Activated CD8-positive, alpha-beta memory T cell treated with anti-CD3 and anti-CD28 coated beads, Interleukin-2, amount 10 ng/mL, durations not matched to agents 7 days and 5 days (primary cell): Measurements from ENCODE around the gene RBBP8. TPM values are rescaled to one million over a fixed set of nuclear protein-coding genes. Genes with fewer than 3 reads are reported as not detected.

Experiments
- ATAC-seq: fragments of 150-1000 bp; cut with Tn5 transposase; one replicate; pipeline ENCODE4 v1.10.0; 2021; ENCODE audit warnings: moderate library complexity
- CTCF ChIA-PET: fragments of 350-600 bp; sonication (Branson Sonifier 250); formaldehyde crosslinking; loops from one replicate; lab custom pipeline; 2021; ENCODE audit warnings: antibody characterized with exemption; lab: Charles Lee
- DNase-seq: peaks from one replicate; pipeline ENCODE4 v3.0.0-alpha.2; 2020
- H3K27ac Mint-ChIP-seq: one replicate; pipeline ENCODE4 v1.8.0; 2021; ENCODE audit warnings: mild to moderate bottlenecking, mixed read lengths
- H3K27me3 Mint-ChIP-seq: one replicate; pipeline ENCODE4 v1.8.0; 2021; ENCODE audit warnings: mixed read lengths
- H3K36me3 Mint-ChIP-seq: one replicate; pipeline ENCODE4 v1.8.0; 2021; ENCODE audit warnings: mild to moderate bottlenecking, mixed read lengths
- H3K4me1 Mint-ChIP-seq: one replicate; pipeline ENCODE4 v1.8.0; 2021; ENCODE audit warnings: mixed read lengths
- H3K4me3 Mint-ChIP-seq: one replicate; pipeline ENCODE4 v1.8.0; 2021; ENCODE audit warnings: mild to moderate bottlenecking, moderate library complexity, mixed read lengths
- H3K9me3 Mint-ChIP-seq: one replicate; pipeline ENCODE4 v1.8.0; 2022; ENCODE audit warnings: low read depth, mixed read lengths
- total RNA-seq, 2 experiments: library from RNA; stranded (reverse); gene quantifications; one replicate each; pipeline ENCODE4 v1.2.3, GENCODE V29; 2021

The RBBP8 gene
- total RNA-seq, 2 experiments from 2014 or later = 74.2 to 82.5 TPM

DNA sequence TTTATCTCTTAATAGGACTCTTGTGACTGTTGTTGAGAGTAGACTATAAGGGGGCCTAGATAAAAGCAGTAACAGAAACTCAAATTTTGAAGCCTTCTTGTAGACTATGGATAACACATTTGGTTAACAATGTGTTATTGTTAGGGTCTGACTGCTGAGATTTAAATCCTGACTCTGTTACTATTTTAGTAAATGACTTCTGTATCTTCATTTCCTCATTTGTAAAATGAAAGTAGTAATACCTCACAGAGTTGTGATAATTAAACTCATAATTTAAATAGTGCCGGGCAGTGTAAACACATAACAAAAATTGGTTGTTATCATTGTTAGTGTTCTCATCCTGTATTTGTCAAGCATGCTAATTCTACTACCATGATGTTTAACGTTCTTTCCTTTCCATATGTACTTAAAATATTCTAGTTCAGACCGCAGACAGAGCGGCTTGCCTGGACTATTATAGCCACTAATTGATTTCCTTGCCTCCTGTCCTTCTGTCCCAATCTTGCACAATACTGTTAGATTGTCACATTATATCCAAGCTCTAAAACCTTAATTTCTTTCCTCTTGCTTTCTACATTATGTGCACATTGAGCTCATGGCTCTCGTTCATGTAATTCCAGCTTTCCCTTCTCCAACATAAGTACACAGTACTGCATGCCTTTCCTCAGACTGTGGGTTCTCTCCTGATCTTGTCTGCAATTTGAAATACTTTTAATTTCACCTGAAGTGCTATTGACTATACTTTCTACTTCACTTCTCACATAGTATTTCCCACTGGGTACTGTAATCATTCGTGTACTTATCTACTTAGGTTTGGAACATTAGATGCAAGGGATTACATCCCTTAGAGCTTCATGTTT lies 48.4 kb downstream of the RBBP8 start:
- H3K27me3 Mint-ChIP-seq = no peaks in the 10 kb centered on the region
- CTCF ChIA-PET = interaction anchor here (0.7 to 2.6 kb wide), 6 partner anchors 13 to 183 kb away, joined by 3 to 16 read pairs (median 6); partner anchors contain the start of gene RBBP8
- peaks cover 14% of the 10 kb centered on the region for H3K4me1 Mint-ChIP-seq
- peaks cover 25% of the 10 kb centered on the region for H3K36me3 Mint-ChIP-seq
- H3K9me3 Mint-ChIP-seq = no peaks in the 10 kb centered on the region
- no peak overlapping the region for H3K27ac Mint-ChIP-seq
- no peak for DNase-seq
- H3K4me3 Mint-ChIP-seq = no peak overlapping the region
- no peak for ATAC-seq

DNA sequence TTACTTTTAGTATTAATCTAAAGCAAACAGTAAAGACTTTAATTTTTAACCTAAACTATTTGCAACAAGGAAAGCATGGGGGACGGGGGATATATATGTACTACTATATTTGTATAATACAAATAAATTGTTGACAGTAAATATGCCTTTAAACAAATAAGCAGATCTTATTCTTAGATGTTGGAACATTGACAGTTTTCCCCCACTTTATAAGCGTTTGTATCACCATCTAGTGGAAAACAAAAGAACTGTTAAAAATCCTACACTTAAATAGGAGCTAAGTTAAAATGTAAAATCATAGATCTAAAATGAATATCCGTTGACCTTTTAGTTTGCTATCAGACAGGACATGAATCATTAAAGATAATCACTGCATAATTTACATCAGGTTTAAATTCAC lies 50.0 kb downstream of the RBBP8 start:
- H3K4me1 Mint-ChIP-seq = peaks cover 9% of the 10 kb centered on the region
- peaks cover 25% of the 10 kb centered on the region for H3K36me3 Mint-ChIP-seq
- CTCF ChIA-PET = interaction anchor here (0.6 to 2.6 kb wide), 14 partner anchors 12 to 428 kb away, joined by 3 to 16 read pairs (median 4); partner anchors contain the start of gene RBBP8
- H3K4me3 Mint-ChIP-seq = no peak overlapping the region
- H3K27ac Mint-ChIP-seq = no peak overlapping the region
- H3K27me3 Mint-ChIP-seq = no peaks in the 10 kb centered on the region
- DNase-seq = no peak
- no peaks in the 10 kb centered on the region for H3K9me3 Mint-ChIP-seq
- ATAC-seq = peak; percentile 36

DNA sequence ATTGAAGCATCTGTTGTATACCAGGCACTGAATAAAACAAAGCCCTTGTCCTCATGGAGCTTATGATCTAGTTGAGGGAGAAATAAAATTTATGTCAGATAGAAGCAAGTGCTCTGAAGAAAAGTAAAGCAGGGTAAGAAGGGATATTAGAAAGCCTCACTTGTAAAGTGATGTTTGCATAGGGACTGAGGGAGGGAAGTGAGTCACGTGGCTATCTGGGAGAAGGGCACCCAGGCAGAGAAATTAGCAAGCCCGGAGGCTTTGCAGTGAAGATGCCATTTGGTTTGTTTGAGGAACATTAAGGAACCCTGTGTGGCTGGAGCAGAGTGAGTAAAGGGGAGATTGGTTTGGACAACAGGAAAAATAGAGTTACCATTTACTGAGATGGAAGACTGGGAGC lies 52.1 kb downstream of the RBBP8 start:
- CTCF ChIA-PET = no interaction called here
- no peaks in the 10 kb centered on the region for H3K4me1 Mint-ChIP-seq

DNA sequence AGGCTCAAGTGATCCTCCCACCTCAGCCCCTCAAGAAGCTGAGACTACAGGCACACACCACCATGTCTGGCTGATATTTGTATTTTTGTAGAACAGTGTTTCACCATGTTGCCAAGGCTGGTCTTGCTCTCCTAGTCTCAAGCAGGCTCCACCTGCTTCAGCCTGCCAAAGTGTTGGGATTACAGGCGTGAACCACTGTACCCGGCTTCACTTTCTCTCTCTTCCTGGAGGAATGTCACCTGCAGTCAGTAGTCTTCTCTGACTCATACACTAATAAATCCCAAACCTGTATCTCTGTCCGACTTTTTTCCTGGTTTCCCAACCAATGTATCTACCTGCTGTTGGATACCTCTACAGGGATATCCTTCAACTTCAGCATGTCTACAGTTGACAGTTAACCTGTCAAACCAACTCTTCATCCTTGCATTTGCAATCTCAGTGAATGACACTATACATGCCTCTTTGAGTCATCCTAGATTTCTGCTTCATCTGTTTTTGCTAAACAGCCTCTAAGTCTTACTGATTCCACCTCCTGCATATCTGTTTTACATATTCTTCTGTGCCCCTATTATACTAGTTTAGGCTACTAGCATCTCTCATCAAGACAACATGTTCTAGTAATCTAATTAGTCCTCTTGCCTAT lies 54.5 kb downstream of the RBBP8 start:
- DNase-seq = no peak
- CTCF ChIA-PET = interaction anchor here (0.6 to 1.0 kb wide), 2 partner anchors 373 to 511 kb away, joined by 3 read pairs; no protein-coding TSS in a partner anchor
- ATAC-seq = no peak

More for the DNA sequence above, 52.1 kb downstream of the RBBP8 start:
- H3K4me3 Mint-ChIP-seq = no peak overlapping the region
- no peaks in the 10 kb centered on the region for H3K27me3 Mint-ChIP-seq
- H3K9me3 Mint-ChIP-seq = no peaks in the 10 kb centered on the region
- H3K36me3 Mint-ChIP-seq = peaks cover 23% of the 10 kb centered on the region
- H3K27ac Mint-ChIP-seq = no peak overlapping the region
- ATAC-seq (no peak), DNase-seq (no peak)

DNA sequence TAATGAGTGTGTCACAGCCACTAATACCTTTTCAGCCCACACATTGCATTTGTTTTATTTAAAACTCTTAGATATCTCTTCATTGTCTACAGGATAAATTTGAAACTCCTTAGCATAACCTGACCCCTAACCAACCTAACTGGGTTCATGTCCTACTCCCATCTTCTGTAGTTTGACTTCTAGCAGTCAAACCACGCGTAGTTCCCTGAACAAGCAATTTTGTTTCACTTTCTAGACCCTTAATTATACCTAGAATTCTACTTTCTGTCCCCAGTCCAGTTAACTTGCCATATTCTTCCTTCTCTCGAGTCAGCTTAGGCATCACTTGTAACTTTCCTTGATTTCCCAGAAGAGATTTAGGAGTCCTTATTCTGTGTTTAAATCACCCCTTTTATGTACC lies 55.1 kb downstream of the RBBP8 start:
- DNase-seq (no peak), ATAC-seq (no peak)
- Mint-ChIP-seq H3K9me3 (no peaks in the 10 kb centered on the region), H3K4me3 (no peak overlapping the region), H3K27me3 (no peaks in the 10 kb centered on the region), H3K36me3 (peaks cover 28% of the 10 kb centered on the region), H3K27ac (no peak overlapping the region), H3K4me1 (no peaks in the 10 kb centered on the region)
- CTCF ChIA-PET = interaction anchor here (1.0 kb wide), 1 partner anchor 510 kb away, joined by 3 read pairs; no protein-coding TSS in a partner anchor

More for the DNA sequence above, 54.5 kb downstream of the RBBP8 start:
- H3K4me3 Mint-ChIP-seq = no peak overlapping the region
- H3K27ac Mint-ChIP-seq = no peak overlapping the region
- H3K36me3 Mint-ChIP-seq = peaks cover 26% of the 10 kb centered on the region
- no peaks in the 10 kb centered on the region for H3K27me3 Mint-ChIP-seq
- no peaks in the 10 kb centered on the region for H3K9me3 Mint-ChIP-seq
- H3K4me1 Mint-ChIP-seq = no peaks in the 10 kb centered on the region

DNA sequence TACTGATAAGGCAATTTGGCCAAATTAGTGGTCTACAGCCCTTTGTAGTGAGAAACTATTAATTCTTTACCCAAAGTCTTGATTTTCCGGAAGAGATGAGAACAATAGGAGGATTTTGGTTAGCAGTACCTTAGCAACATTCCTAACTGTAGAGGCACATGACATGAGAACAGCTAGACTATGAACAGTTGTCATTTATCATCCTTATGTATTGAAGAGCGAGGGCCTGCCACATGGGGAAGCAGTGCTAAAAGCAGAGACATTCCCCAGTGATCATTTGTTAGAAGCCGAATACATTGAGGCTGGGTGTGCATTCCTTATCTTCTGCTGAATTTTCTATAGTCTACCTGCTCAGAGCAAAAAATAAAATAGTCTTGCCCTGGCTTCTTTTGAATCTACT lies 65.2 kb downstream of the RBBP8 start:
- Mint-ChIP-seq H3K4me3 (no peak overlapping the region), H3K27ac (no peak overlapping the region), H3K4me1 (peaks cover 4% of the 10 kb centered on the region), H3K9me3 (no peaks in the 10 kb centered on the region), H3K27me3 (no peaks in the 10 kb centered on the region), H3K36me3 (peaks cover 36% of the 10 kb centered on the region)
- no peak for DNase-seq
- CTCF ChIA-PET = no interaction called here
- no peak for ATAC-seq

DNA sequence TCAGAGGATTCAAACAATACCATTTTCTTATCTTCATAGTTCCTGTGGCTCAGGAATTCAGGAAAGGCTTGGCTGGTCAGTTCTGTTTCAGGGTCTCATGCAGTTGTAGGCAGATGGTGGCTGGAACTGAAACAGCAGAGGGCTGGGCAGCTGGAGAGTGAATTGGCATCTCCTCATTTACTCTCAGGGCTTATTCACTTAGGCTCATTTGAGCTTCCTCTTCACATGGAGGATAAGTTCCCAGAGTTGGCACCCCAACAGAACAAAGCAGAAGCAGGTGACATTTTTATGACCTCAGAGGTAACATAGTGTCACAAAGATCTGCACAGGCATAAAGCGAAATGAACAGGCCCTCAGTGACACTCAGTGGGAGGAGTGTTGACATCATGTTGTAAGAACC lies 66.1 kb downstream of the RBBP8 start:
- no peaks in the 10 kb centered on the region for H3K27me3 Mint-ChIP-seq
- no peak overlapping the region for H3K4me3 Mint-ChIP-seq

DNA sequence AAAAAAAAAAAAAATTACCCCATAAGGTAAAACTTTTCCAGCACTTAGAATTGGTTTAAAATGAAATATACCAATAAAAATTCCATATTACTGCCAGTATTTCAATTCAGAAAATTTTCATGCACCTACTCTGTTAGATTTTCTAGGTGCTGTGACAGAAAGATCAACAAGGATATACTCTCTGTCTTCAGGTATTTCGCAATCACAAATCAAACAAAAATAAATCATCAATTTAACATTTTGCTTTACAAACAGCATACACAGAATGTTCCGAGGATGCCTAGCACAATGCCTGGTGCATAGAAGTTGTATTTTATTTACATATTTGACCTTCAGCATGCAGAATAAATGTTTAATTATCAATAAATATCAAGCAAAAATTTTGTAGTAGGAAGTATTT lies 66.5 kb downstream of the RBBP8 start:
- DNase-seq = no peak
- peaks cover 40% of the 10 kb centered on the region for H3K36me3 Mint-ChIP-seq
- no peaks in the 10 kb centered on the region for H3K27me3 Mint-ChIP-seq
- H3K27ac Mint-ChIP-seq = no peak overlapping the region
- no peaks in the 10 kb centered on the region for H3K9me3 Mint-ChIP-seq
- H3K4me3 Mint-ChIP-seq = no peak overlapping the region
- CTCF ChIA-PET = no interaction called here
- no peak for ATAC-seq
- H3K4me1 Mint-ChIP-seq = peaks cover 4% of the 10 kb centered on the region

More for the DNA sequence above, 66.1 kb downstream of the RBBP8 start:
- peaks cover 4% of the 10 kb centered on the region for H3K4me1 Mint-ChIP-seq
- DNase-seq (no peak), ATAC-seq (no peak)
- no peak overlapping the region for H3K27ac Mint-ChIP-seq
- H3K9me3 Mint-ChIP-seq = no peaks in the 10 kb centered on the region
- peaks cover 36% of the 10 kb centered on the region for H3K36me3 Mint-ChIP-seq
- CTCF ChIA-PET = no interaction called here

DNA sequence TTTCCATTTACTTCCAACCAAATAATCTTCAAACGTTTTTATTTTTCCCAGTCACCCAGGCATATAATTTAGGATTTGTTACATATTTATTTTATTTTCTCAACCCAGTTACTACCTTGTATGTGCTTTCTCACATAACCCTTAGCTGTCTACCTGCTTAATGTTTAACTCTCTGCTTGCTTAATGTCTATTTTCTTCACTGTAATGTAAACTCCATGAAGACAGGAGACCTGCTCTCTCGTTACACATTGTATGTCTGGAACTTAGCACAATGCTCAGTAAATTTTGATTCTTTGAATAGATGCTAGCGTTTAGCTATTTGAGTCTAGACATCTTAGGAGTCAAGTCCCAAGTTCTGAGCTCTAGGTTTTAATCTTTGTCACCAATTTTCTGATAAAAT lies 70.2 kb downstream of the RBBP8 start:
- Mint-ChIP-seq H3K27ac (no peak overlapping the region), H3K9me3 (no peaks in the 10 kb centered on the region), H3K36me3 (peaks cover 33% of the 10 kb centered on the region), H3K4me1 (no peaks in the 10 kb centered on the region), H3K27me3 (no peaks in the 10 kb centered on the region), H3K4me3 (no peak overlapping the region)
- DNase-seq = no peak
- no peak for ATAC-seq
- CTCF ChIA-PET = interaction anchor here (0.6 kb wide), 1 partner anchor 838 kb away, joined by 3 read pairs; no protein-coding TSS in a partner anchor

DNA sequence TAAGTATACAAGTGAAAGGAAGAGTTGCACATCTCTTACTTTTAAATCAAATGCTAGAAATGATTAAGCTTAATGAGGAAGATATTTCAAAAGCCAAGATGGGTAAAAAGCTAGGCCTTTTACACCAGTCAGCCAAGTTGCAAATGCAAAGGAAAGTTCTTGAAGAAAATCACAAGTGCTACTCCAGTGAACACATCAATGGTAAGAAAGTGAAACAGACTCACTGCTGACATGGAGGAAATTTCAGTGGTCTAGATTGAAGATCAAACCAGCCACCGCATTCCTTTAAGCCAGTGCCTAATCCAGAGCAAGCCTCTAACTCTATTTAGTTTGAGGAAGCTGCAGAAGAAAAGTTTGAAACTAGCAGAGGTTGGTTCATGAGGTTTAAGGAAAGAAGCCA lies 79.1 kb downstream of the RBBP8 start:
- H3K27ac Mint-ChIP-seq = no peak overlapping the region
- no peaks in the 10 kb centered on the region for H3K27me3 Mint-ChIP-seq
- DNase-seq (no peak), ATAC-seq (peak; percentile 30)
- peaks cover 11% of the 10 kb centered on the region for H3K4me1 Mint-ChIP-seq
- H3K4me3 Mint-ChIP-seq = no peak overlapping the region
- CTCF ChIA-PET = interaction anchor here (0.7 to 1.6 kb wide), 3 partner anchors 21 to 486 kb away, joined by 3 to 4 read pairs (median 4); no protein-coding TSS in a partner anchor
- peaks cover 35% of the 10 kb centered on the region for H3K36me3 Mint-ChIP-seq
- H3K9me3 Mint-ChIP-seq = no peaks in the 10 kb centered on the region

DNA sequence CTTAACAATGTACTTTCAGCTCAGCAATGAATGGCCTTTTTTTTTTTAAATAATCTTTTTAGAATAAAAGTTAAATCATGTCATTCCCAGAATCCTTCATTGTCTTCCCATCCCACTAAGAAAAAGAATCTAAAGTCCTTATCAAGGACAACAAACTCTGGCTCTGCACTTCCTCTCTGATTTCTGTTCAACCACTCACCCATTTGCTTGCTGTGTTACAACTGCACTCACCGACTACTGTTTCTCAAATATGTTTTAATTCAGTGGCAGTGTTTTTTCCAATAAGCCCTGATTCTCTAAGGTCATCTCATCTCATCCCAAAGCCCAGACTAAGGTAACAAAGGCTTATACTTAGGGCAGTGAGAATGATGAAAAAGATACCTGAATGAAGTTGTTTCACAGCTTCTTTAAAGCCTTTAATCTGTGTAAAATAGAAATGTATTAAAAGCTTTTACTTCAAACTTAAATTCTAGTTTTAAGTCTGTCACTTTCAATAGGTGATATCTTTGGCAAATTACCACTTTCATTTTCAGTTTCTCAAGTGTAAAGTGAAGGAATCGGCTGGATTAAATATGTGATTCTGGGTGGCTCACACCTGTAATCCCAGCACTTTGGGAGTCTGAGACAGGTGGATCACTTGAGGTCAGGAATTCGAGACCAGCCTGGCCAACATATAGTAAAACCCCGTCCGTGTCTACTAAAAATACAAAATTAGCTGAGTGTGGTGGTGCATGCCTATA lies 87.6 kb downstream of the RBBP8 start:
- peaks cover 36% of the 10 kb centered on the region for H3K36me3 Mint-ChIP-seq
- H3K4me1 Mint-ChIP-seq = peaks cover 11% of the 10 kb centered on the region
- peak overlapping the region; percentile 71 for H3K4me3 Mint-ChIP-seq
- DNase-seq = no peak
- CTCF ChIA-PET = interaction anchor here (0.9 to 2.7 kb wide), 6 partner anchors 11 to 391 kb away, joined by 4 to 13 read pairs (median 4); no protein-coding TSS in a partner anchor
- peak; percentile 71 for ATAC-seq
- no peaks in the 10 kb centered on the region for H3K27me3 Mint-ChIP-seq
- H3K27ac Mint-ChIP-seq = peak overlapping the region; percentile 70
- no peaks in the 10 kb centered on the region for H3K9me3 Mint-ChIP-seq

DNA sequence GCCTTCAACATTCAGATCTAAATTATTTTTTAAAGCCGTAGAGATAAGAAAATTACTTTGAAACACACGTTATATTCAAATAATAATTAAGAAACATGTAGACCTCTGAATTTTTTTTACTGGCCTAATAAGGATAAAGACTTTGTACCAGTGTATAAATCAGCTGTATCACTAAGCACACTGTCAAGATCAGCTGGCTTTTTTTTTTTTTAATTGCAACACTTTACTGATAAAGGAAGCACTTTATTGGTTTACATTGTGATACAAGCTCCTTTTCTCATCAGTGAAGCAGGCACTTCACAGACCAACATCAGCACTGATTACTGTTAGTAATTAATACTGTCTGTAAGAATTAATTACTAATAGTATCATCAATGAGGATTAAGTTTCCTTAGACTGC lies 88.5 kb downstream of the RBBP8 start:
- H3K4me1 Mint-ChIP-seq = peaks cover 11% of the 10 kb centered on the region
- no peaks in the 10 kb centered on the region for H3K27me3 Mint-ChIP-seq
- ATAC-seq (no peak), DNase-seq (no peak)
- peaks cover 44% of the 10 kb centered on the region for H3K36me3 Mint-ChIP-seq
- peak overlapping the region; percentile 70 for H3K27ac Mint-ChIP-seq
- peak overlapping the region; percentile 71 for H3K4me3 Mint-ChIP-seq
- H3K9me3 Mint-ChIP-seq = no peaks in the 10 kb centered on the region
- CTCF ChIA-PET = interaction anchor here (0.6 to 2.7 kb wide), 5 partner anchors 10 to 392 kb away, joined by 3 to 13 read pairs (median 4); no protein-coding TSS in a partner anchor
